ENCODE results near the gene WNK2.
A peak's percentile ranks its signal among the peaks of the same experiment; 100 is the strongest.

WNK2 gene

GRCh38 chr9:93203026-93203717, 19.2 kb downstream of the WNK2 start:
- no peak for DNase-seq

GRCh38 chr9:93203718-93204469, 20.0 kb downstream of the WNK2 start:
- DNase-seq: no peak

GRCh38 chr9:93204470-93205043, 20.6 kb downstream of the WNK2 start:
- no peak for DNase-seq

- DNase-seq: no peak
These were observed 21.3 kb downstream of the WNK2 start for GRCh38 chr9:93205045-93205768.

DNA sequence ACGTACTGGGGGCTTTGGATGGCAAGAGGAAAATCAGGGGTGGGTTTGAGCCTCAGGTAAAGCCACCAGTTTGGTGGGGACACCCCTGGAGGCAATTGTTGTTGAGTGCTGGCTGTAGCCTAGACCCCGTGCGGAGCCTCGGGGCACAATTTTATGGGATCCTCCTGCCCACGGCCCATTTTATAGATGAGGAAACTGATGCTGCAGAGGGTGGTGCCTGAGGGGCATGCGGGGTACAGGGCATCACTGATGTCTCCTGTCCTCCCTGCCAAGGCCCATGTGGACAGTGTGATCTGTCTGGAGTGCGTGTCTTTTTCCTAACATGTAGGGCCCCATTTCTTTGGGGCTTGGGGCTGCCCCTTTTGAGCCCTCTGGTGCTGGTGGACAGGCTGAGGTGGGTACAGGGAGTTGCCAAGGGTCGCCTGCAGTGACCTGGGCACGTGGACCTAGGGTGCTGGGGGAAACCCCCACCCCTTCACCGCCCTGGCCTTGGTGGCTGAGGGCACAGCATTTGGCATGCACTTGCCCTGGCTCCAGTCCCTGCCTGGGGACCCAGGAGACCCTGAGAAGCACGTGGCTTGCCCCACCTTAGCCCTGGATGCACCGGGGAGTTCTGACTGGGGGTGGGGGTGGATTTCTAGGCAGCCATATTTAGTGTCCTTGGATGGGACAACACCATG, 22.1 kb downstream of the WNK2 start:
- DNase-seq: no peak

GRCh38 chr9:93206576-93207155, 22.7 kb downstream of the WNK2 start:
- DNase-seq: no peak

DNA sequence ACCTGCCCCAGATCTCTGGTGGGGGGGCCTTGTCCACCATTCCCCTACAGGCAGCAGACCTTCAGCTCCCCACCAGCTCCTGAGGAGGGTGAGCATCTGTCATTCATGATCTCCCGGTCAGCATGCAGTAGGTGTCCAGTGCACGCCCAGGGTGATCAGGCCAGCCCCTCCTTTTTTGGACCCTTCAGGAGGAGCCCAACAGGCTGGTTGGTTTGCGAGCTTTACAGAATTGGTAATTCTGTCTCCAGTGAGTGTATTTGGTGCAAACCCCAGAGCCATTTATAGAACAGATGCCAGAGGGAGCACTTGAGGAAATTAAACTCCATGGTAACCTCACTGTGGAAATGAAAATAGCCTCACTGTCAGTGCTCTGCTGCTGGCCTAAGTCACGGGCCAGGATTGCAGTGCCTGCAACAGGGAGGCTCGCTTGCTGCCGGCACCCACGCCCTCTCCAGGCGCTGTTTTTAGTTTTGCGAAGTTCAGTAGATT, 23.4 kb downstream of the WNK2 start:
- no peak for DNase-seq

- DNase-seq: no peak
These were observed 24.2 kb downstream of the WNK2 start for GRCh38 chr9:93207860-93208734.

DNA sequence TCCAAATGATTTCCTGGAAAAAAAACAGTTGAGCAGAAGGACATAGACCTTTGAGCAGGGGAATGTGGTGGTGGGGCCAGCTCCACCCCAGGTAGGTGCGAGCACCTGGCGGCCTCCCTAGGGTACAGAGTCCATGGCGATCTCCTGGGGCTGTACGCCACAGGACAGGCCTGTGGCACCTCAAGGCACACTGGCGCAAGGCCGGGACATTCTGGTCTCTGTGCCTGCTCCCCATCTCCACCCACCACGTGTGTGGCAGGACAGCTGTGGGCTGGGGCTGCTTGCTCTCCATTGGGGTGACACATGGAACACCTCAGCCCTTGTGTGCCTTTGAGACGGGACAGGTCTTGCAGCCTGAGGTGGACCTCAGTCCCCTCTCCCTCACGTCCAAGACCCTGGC, 25.2 kb downstream of the WNK2 start:
- no peak for DNase-seq

- no peak for DNase-seq
These were observed 25.8 kb downstream of the WNK2 start for GRCh38 chr9:93209576-93210323.

- DNase-seq: no peak
These were observed 26.5 kb downstream of the WNK2 start for GRCh38 chr9:93210324-93210973.

GRCh38 chr9:93210974-93211653, 27.2 kb downstream of the WNK2 start:
- DNase-seq: no peak

GRCh38 chr9:93211654-93212001, 27.7 kb downstream of the WNK2 start:
- no peak for DNase-seq

DNA sequence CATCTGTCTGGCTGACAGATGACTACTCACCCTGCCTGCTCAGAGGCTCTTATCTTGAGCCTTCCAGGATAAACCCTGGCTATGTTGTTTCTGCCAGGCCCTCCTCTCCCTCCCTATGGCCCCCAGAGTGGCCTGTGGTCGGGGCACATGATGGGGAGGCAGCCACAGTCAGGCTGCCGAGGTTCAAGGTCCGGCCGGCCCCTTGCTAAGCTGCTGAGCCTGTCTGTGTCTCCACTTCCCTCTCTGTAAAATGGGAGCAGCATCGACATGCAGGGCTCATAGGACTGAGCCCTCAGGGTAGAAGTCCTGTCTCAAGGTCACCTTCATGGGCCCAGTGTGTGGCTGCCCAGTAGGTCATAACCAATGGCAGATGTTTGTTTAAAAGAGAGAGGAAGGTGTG, 28.5 kb downstream of the WNK2 start:
- no peak for DNase-seq

- DNase-seq: no peak
These were observed 32.1 kb downstream of the WNK2 start for GRCh38 chr9:93216073-93216365.

DNA sequence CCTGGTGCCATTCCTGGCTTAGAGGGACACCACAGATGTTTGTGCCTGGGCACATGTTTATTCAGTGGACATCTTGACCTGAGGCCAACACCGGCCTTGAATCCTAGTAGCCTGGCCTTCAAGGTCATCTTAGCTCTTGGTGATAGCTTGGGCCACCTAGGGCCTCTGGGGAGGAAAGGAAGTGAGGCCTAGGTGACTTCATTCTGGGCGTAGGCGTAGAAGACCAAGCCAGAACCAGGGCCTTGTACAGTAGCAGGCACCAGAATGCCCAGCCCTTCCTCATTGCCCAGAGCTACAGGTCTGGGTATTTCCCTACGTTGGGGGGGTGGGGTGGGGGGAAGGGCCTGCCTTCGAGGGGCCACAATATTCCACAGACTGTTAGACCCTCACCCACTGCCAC, 33.8 kb downstream of the WNK2 start:
- DNase-seq: peak; percentile 37

GRCh38 chr9:93218161-93218560, 34.2 kb downstream of the WNK2 start:
- DNase-seq: no peak

DNA sequence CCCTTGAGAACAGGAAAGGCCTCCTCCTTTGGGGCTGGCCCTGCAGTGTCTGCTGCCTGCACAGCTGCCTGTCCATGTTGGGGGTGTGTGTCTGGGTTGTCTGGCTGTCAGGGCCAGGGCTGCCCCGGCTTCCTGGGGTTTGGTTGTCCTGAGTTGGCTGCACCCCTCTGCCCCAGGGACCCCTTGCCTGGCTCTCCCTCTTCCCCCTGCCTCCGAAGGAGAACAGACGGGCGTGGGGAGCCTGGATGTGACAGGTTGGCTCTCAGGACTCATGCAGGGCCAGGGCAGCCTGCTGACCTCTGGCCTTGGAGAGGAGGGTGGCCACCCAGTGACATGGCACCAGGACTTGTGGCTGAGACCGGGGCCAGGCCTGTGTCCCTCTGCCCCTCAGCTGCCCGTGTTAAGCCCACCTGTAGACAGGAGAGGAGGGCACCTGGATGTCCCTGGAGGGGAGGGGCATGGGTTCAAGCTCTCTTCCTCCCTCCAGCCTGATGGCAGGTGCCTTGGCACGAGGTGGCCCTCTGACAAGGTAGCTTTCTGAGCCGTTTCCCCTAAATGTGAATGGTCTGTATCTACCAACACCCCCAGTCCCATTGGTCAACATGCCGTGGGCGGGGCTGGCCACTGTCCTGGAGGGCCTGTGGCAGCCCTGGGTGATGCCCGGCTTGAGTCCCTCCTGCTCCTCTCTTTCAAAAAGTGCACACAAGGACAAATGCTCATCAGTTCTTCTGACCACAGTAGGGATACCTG, 34.9 kb downstream of the WNK2 start:
- no peak for DNase-seq

- DNase-seq: no peak
These were observed 35.8 kb downstream of the WNK2 start for GRCh38 chr9:93219692-93220091.

All from inflammatory macrophage treated with lipopolysaccharide for 4 hours (primary cell).